GM21717 (cell line): ENCODE measurements around the gene ATP13A1.
"Not testable (repeated sequence)": the region's sequence is repeated elsewhere in the genome, so short reads cannot be mapped to it uniquely, and the experiment has no call there.

Experiments
- ATAC-seq: cut with Tn5 transposase; IDR thresholded peaks from one replicate; pipeline ENCODE4 v1.9.1; 2021; ENCODE audit warnings: mild to moderate bottlenecking, moderate library complexity; ENCODE audit not compliant: unreplicated experiment

The ATP13A1 gene

GRCh38 chr19:19665420-19665948 lies 2.0 kb upstream of the ATP13A1 start:
- ATAC-seq: not testable (repeated sequence)

- no peak for ATAC-seq
Measured at GRCh38 chr19:19662871-19663255, 613 bp downstream of the ATP13A1 start.

GRCh38 chr19:19662344-19662743 lies 1.1 kb downstream of the ATP13A1 start:
- no peak for ATAC-seq

GRCh38 chr19:19661675-19662251 lies 1.7 kb downstream of the ATP13A1 start:
- peak; percentile 41 for ATAC-seq

GRCh38 chr19:19661141-19661674 lies 2.3 kb downstream of the ATP13A1 start:
- no peak for ATAC-seq

GRCh38 chr19:19659646-19660245 lies 3.7 kb downstream of the ATP13A1 start:
- no peak for ATAC-seq

- ATAC-seq: no peak
Measured at GRCh38 chr19:19657397-19657783, 6.1 kb downstream of the ATP13A1 start.

- no peak for ATAC-seq
Measured at GRCh38 chr19:19656451-19657396, 6.8 kb downstream of the ATP13A1 start.

- ATAC-seq: no peak
Measured at GRCh38 chr19:19655641-19656343, 7.7 kb downstream of the ATP13A1 start.

GRCh38 chr19:19655051-19655594 lies 8.4 kb downstream of the ATP13A1 start:
- no peak for ATAC-seq

GRCh38 chr19:19654441-19654840 lies 9.0 kb downstream of the ATP13A1 start:
- no peak for ATAC-seq

GRCh38 chr19:19653597-19654147 lies 9.8 kb downstream of the ATP13A1 start:
- ATAC-seq: no peak

- no peak for ATAC-seq
Measured at GRCh38 chr19:19652482-19653295, 10.8 kb downstream of the ATP13A1 start.

- no peak for ATAC-seq
Measured at GRCh38 chr19:19651076-19651475, 12.4 kb downstream of the ATP13A1 start.

GRCh38 chr19:19650331-19650730 lies 13.1 kb downstream of the ATP13A1 start:
- ATAC-seq: no peak

GRCh38 chr19:19649580-19649995 lies 13.9 kb downstream of the ATP13A1 start:
- no peak for ATAC-seq

GRCh38 chr19:19649155-19649554 lies 14.3 kb downstream of the ATP13A1 start:
- no peak for ATAC-seq

- no peak for ATAC-seq
Measured at GRCh38 chr19:19647037-19647835, 16.2 kb downstream of the ATP13A1 start.
